ENCODE data around the gene SEPTIN2. TPM values are rescaled to one million over a fixed set of nuclear protein-coding genes. Genes with fewer than 3 reads are reported as not detected.

The SEPTIN2 gene
- total and polyA plus RNA-seq, 8 donors = 106 to 245 (median 187) TPM

DNA sequence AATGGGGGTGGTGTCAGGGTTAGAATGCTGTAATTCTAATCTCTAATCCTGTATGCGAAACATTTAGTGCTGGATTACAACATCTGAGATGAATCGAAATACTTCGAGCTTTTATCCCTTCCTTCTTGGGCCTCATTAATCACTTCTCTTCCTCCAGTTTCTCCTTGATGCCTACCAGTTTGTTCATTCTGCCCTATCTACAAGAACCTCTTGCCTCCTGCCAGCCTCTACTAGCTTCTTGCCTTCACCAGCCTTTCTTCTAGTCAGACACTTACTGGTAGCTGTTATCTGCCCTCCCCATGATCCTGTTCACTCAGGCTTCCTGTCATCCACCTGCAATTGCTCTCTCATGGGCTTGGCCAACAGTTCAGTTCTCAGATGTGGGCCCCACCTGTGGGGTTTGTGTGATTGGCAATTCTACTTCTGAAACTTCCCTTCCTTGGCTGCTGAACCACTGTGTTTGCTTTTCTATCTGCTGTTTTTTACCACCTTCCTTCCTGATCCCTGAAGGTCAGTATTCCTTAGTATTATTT, 25.0 kb downstream of the SEPTIN2 start:
- peaks cover 11 to 72% (median 32%) of the 10 kb centered on the region in 3 donors for H3K36me3 ChIP-seq
- ATAC-seq = peak in 3 of 4 donors; percentile 12 to 41 (median 26)
- peak overlapping the region in 1 of 4 donors; percentile 15 for H3K27ac ChIP-seq
- no peak overlapping the region for H3K4me3 ChIP-seq
- 59 to 62% methylated on average over 3 of the region's 3 CpGs for WGBS, 2 donors
- intact Hi-C loops (cut with DNase I) = no loop called here
- H3K9me3 ChIP-seq = no peaks in the 10 kb centered on the region
- no peak for TF ChIP-seq CTCF (IDR thresholded peaks at IDR 0.05)
- no peaks in the 10 kb centered on the region for H3K27me3 ChIP-seq
- peaks cover 6 to 19% (median 9%) of the 10 kb centered on the region in 3 donors for H3K4me1 ChIP-seq
- FAIRE-seq = no peak
- no peak for DNase-seq

- TF ChIP-seq CTCF (IDR thresholded peaks at IDR 0.05) = no peak
- intact Hi-C loops (cut with DNase I) = no loop called here
- peaks cover 19 to 84% (median 64%) of the 10 kb centered on the region in 3 donors for H3K36me3 ChIP-seq
- no peaks in the 10 kb centered on the region for H3K9me3 ChIP-seq
- H3K4me1 ChIP-seq = peaks cover 0 to 12% (median 5%) of the 10 kb centered on the region in 3 donors
- ATAC-seq (no peak), DNase-seq (no peak), FAIRE-seq (no peak)
- WGBS, 2 donors = 85 to 86% methylated on average over 9 of the region's 9 CpGs
- no peak overlapping the region for H3K27ac ChIP-seq
- H3K4me3 ChIP-seq = no peak overlapping the region
- H3K27me3 ChIP-seq = no peaks in the 10 kb centered on the region
These were observed 29.4 kb downstream of the SEPTIN2 start for GRCh38 chr2:241344925-241345651.

DNA sequence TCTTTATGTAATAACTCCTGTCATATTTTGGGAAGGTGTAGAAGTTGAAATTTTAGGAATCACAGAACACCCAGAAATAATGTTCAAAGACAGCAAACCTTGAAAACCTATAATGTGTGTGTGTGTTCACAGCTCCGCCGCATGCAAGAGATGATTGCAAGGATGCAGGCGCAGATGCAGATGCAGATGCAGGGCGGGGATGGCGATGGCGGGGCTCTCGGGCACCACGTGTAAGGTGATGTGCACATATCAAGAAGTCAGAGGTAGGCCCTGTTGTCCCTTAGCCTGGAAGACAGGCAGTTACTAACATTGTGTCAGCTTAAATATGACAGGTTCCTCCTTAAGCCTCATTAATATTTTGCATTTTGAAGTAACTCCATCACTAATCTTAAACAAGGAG, 34.2 kb downstream of the SEPTIN2 start:
- 91 to 94% methylated on average over 8 of the region's 8 CpGs for WGBS, 2 donors
- Histone ChIP-seq H3K36me3 (peaks cover 8 to 86% (median 42%) of the 10 kb centered on the region in 3 donors), H3K9me3 (no peaks in the 10 kb centered on the region), H3K27me3 (no peaks in the 10 kb centered on the region), H3K27ac (peak overlapping the region in 1 of 4 donors; percentile 50), H3K4me1 (peaks cover 15 to 32% (median 30%) of the 10 kb centered on the region in 3 donors), H3K4me3 (no peak overlapping the region)
- no peak for TF ChIP-seq CTCF (IDR thresholded peaks at IDR 0.05)
- FAIRE-seq = no peak
- DNase-seq = no peak
- no peak for ATAC-seq
- intact Hi-C loops (cut with DNase I) = no loop called here

GRCh38 chr2:241350530-241350877, 34.8 kb downstream of the SEPTIN2 start:
- intact Hi-C loops (cut with DNase I) = no loop called here
- peaks cover 15 to 33% (median 32%) of the 10 kb centered on the region in 3 donors for H3K4me1 ChIP-seq

More at GRCh38 chr2:241350530-241350877, 34.8 kb downstream of the SEPTIN2 start:
- no peaks in the 10 kb centered on the region for H3K9me3 ChIP-seq
- DNase-seq (no peak), ATAC-seq (no peak), FAIRE-seq (no peak)
- H3K4me3 ChIP-seq = no peak overlapping the region
- H3K27ac ChIP-seq = peak overlapping the region in 2 of 4 donors; percentile 50 to 60
- TF ChIP-seq CTCF (IDR thresholded peaks at IDR 0.05) = no peak
- H3K27me3 ChIP-seq = no peaks in the 10 kb centered on the region
- 35 to 44% methylated on average over 2 of the region's 2 CpGs for WGBS, 2 donors
- H3K36me3 ChIP-seq = peaks cover 8 to 80% (median 40%) of the 10 kb centered on the region in 3 donors
